Epithelial cell of proximal tubule (primary cell): Measurements from ENCODE around the gene KCNQ1. TPM values are rescaled to one million over a fixed set of nuclear protein-coding genes. Genes with fewer than 3 reads are reported as not detected.

Source experiments
- DNase-seq: peaks from one replicate; pipeline ENCODE4 v3.0.0-alpha.2; 2011; ENCODE audit warnings: low read depth
- H3K4me3 ChIP-seq: 2 replicates; pipeline ENCODE4 v1.5.1; 2011; ENCODE audit warnings: low read depth, mild to moderate bottlenecking, low read length
- total RNA-seq: library from RNA; depleted of rRNA; stranded (reverse); fragments of >200 nt; gene quantifications from 2 replicates; pipeline ENCODE4 v1.2.3, GENCODE V29; 2015
- TF ChIP-seq, protein P1 (sequence below): conservative IDR thresholded peaks from 2 replicates; pipeline ENCODE4 v1.5.1; 2012; ENCODE audit warnings: low read depth, mild to moderate bottlenecking, low read length

Gene KCNQ1
- total RNA-seq, 1 donor from 2014 or later = 0.46 TPM

DNA sequence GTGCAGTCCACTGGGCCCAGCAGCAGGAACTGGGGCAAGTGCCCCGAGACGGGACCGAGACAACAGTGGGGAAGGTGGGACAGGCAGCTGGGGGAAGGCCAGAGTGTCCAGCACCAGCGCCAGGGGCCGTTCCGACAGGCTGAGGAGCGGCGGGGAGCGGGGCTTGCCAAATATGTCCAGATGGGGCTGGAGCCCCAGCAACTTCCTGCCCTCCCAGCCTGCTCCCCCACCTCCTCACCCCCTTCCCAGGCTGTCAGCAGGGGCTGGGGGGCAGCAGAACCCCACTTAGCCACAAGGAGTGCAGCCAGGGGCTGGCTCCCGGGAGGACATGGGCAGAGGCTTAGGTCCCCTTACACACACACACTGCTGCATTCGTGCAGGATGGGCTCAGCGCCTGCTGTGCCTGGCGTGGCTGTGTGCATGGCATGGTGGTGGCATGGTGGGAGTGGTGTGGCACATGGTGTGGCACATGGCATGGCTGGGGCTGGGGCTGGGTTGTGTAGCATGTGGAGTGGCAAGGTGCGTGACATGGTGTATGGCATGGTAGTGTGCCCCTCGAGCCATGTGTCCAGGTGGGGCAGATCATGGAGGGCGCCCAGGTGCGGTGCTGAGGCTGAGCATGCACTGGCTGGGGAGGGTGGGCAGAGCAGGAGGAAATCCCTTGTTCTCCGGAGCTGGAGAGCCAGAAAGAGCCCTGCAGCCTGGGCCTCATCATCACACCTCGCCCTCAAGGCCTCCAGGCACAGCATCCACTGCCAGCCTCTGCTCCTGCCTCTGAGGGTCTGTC lies 389.1 kb downstream of the KCNQ1 start:
- TF ChIP-seq, protein P1, sequence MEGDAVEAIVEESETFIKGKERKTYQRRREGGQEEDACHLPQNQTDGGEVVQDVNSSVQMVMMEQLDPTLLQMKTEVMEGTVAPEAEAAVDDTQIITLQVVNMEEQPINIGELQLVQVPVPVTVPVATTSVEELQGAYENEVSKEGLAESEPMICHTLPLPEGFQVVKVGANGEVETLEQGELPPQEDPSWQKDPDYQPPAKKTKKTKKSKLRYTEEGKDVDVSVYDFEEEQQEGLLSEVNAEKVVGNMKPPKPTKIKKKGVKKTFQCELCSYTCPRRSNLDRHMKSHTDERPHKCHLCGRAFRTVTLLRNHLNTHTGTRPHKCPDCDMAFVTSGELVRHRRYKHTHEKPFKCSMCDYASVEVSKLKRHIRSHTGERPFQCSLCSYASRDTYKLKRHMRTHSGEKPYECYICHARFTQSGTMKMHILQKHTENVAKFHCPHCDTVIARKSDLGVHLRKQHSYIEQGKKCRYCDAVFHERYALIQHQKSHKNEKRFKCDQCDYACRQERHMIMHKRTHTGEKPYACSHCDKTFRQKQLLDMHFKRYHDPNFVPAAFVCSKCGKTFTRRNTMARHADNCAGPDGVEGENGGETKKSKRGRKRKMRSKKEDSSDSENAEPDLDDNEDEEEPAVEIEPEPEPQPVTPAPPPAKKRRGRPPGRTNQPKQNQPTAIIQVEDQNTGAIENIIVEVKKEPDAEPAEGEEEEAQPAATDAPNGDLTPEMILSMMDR = no peak
- no peak for DNase-seq
- H3K4me3 ChIP-seq = no peak overlapping the region

DNA sequence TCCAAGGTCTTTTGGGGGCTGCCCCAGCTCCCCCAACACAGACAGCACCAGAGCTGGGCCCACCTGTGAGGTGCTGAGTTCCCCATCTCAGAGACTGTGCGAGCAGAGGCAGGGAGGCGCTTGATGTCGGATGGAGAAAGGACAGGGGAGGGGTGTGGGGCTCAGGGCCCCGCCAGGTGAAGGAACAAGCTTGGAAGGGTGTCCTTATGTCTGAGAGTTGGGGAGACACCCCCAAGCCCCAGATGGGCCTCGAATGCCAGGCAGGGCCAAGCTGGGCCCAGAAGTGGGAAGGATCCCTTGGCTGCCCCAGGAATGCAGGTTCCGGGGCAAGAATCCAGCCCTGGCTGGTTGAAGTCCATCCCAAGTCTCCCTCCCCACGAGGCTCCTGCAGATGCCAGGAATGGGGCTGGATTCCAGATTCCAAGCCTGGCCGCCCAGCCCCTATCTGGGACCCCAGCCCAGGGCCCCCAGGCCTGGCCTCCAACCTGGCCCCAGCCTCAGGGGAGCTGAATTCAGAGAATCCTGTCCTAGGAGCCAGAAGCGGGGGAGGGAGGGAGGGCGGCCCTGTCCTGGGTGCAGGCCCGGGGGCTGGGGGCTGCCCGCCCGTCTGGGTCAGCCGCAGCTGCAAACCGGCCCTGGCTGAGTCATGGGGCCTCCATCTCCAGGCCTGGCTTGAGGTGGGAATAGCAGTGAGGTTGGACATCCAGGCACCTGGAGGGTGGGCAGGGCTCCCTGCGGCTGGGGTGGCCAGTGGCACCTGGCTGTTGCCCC lies 389.9 kb downstream of the KCNQ1 start:
- TF ChIP-seq, protein P1 = no peak
- H3K4me3 ChIP-seq = no peak overlapping the region
- no peak for DNase-seq

DNA sequence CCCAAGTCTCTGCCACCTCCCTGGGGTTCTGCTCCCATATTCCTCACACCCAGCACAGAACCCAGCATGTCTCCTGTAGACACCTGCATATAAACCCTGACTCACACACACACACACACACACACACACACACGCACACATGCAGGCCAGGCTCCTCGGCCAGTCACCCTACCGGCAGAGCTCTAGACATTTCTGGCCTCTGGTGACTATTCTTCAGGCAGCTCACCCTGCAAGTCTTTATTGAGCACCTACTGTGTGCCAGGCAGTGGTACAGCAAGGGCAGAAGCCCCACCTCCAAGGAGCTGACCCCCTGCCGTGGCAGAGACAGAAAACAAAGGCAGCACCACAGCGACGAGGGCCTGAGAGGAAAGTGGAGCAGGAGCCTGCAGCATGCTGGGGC lies 390.5 kb downstream of the KCNQ1 start:
- no peak overlapping the region for H3K4me3 ChIP-seq
- DNase-seq = no peak
- TF ChIP-seq, protein P1 = no peak

DNA sequence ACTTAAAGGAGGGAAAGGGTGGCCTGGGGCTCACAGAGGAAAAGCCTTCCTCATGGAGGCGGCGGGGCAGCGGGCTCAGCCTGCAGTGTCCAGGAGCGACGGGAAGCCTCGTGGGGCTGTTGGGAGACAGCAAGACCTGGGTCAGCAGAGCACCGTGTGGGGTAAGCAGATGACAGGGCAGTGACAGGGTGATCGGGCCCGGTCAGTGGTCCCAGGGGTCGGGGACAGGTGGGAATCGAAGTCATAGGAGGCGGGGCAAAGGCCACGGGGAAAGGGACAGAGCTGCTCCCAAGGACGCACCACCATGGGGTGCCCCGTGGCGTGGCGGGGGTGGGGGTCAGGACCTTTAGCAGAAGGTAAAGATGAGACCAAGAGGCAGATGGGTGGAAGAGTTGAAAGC lies 390.9 kb downstream of the KCNQ1 start:
- no peak overlapping the region for H3K4me3 ChIP-seq
- TF ChIP-seq, protein P1 = no peak
- DNase-seq = no peak

DNA sequence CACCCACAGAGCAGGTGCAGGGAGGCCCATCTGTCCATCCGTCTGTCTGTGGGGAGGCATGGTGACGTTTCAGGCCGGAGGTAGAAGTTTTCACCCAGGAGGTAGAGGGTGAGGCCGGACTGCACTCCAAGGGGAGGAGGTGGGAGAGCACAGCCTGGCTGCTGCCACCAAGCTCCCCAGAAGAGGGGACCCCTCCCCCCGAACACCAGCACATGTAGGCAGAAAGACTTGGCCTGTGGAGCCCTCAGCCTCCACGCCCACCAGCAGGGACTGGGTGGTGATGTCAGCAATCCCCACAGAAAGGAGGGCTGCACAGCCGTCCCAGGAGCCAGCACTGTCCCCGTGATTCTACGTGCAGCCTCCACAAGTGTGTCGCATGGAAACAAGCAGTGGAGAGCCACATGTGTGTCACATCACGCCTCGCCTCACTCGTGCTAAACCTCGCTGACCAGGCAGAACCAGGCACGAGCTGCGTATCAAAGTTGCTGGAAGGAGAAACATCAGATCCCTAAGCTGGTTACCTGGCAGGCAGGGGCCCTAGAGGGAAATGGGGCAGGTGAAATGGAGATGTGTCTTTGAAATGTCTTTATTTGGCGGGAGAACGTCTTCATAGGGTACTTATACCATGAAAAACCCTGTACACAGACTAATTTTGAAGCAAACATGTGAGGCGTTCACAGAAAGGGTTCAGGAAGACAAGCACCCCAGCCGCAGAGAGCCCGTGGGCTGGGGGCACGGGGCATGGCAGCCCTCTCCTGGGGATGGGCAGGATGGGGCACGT lies 391.7 kb downstream of the KCNQ1 start:
- DNase-seq = no peak
- no peak overlapping the region for H3K4me3 ChIP-seq
- TF ChIP-seq, protein P1 = no peak

DNA sequence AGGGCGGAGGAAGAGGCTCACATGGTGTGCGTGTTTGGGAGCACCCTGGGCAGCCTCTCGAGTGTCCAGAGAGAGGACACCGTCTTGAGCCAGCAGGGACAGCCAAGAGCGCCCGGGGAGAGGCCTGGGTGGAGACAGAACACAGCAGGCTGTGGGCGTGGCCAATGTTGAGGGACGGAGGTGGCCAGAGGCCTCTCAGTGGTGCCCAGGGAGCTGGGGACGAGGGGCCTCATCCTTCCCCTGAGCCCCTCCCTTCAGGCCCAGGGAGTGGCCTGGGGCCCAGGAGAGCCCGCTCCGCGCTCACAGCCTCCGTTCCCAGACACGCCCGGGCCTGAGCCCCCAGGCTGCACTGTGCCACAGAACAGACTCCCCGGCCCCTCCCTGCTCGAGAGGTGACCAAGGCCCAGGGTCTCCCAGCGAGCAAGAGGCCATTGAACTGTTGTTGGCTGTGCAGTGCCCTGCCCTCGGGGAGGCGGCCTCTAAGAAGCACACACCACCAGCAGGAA lies 392.3 kb downstream of the KCNQ1 start:
- DNase-seq = no peak
- TF ChIP-seq, protein P1 = no peak
- H3K4me3 ChIP-seq = no peak overlapping the region
